Neural progenitor cell (in vitro differentiated cells): ENCODE measurements around the gene PARP6.

Source experiments
- EZH2 ChIP-seq: fragments of 200-600 bp; sonication (generic); IDR thresholded peaks from 2 replicates; pipeline ENCODE4 v1.6.1; 2017; ENCODE audit warnings: antibody characterized with exemption, mild to moderate bottlenecking, moderate library complexity
- EZH2phosphoT487 ChIP-seq: fragments of 200-600 bp; sonication (generic); IDR thresholded peaks from 2 replicates; pipeline ENCODE4 v1.6.1; 2017; ENCODE audit warnings: antibody characterized with exemption
- TF ChIP-seq, protein P1 (sequence below): fragments of 200-600 bp; sonication (generic); IDR thresholded peaks from 2 replicates; pipeline ENCODE4 v1.5.1; 2017; ENCODE audit warnings: antibody characterized with exemption, mild to moderate bottlenecking

DNA sequence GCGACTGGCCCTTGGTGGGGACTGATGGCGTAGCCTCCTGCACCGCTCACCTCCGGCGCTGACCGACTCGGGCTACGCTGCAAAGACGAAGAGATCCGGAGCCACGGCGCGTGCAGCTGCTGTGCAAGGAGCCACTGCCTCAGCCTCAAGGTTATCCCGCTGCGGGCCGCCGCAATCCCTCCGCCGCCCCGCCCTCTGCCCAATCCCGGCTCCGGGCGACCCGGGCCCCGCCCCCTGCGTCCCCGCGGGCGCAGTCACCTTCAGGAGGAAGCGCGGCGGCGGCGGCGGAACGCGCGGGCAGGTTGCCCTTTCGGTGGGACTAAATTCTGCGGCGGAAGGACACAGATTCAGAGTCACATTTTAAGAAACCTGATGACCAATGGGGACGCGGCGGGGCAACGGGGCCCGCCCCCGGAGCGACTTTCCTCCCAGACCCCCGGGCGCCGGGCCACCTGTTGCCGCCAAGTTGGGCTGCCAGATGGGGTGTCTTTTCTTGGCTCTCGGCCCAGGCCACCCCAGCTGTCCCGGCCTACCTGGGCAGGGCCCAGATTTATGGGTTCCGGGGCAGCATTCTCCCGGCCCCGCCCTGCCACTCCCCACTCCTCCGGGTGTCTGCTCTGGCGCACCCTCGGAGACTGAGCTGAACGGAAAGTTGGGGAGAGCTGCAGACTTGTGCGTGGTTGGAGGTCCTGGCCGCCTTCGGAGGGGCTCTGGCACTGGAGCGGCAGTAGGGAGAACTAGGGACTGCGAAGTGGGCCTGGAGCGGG lies 41.1 kb downstream of the PARP6 start, which contains the start of gene PKM:
- TF ChIP-seq, protein P1, sequence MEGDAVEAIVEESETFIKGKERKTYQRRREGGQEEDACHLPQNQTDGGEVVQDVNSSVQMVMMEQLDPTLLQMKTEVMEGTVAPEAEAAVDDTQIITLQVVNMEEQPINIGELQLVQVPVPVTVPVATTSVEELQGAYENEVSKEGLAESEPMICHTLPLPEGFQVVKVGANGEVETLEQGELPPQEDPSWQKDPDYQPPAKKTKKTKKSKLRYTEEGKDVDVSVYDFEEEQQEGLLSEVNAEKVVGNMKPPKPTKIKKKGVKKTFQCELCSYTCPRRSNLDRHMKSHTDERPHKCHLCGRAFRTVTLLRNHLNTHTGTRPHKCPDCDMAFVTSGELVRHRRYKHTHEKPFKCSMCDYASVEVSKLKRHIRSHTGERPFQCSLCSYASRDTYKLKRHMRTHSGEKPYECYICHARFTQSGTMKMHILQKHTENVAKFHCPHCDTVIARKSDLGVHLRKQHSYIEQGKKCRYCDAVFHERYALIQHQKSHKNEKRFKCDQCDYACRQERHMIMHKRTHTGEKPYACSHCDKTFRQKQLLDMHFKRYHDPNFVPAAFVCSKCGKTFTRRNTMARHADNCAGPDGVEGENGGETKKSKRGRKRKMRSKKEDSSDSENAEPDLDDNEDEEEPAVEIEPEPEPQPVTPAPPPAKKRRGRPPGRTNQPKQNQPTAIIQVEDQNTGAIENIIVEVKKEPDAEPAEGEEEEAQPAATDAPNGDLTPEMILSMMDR, result no peak
- TF ChIP-seq EZH2 (no peak), EZH2phosphoT487 (no peak)
